NCI-H146 treated with DMSO at 0.1 percent for 48 hours (cell line): Measurements from ENCODE around the gene TRIM31.

ENCODE experiments used
- DNase-seq: peaks from one replicate; lab custom pipeline; 2025; ENCODE audit not compliant: unreplicated experiment; lab: John Stamatoyannopoulos, UW

Gene TRIM31

GRCh38 chr6:30055513-30055912 lies 57.4 kb downstream of the TRIM31 start:
- no peak for DNase-seq

- DNase-seq = no peak
Observed at GRCh38 chr6:30053682-30054081, 59.2 kb downstream of the TRIM31 start.
